Hepatocyte (in vitro differentiated cells): ENCODE data around the gene MAIP1. TPM values are rescaled to one million over a fixed set of nuclear protein-coding genes. Genes with fewer than 3 reads are reported as not detected.

Source experiments
- DNase-seq: peaks from one replicate; pipeline ENCODE4 v3.0.0-alpha.2; 2016; ENCODE audit warnings: low spot score
- H2AFZ ChIP-seq: fragments of 200-600 bp; sonication (generic); 2 replicates; pipeline ENCODE4 v1.6.0; 2016; ENCODE audit warnings: antibody characterized with exemption, mild to moderate bottlenecking
- H3K27ac ChIP-seq: fragments of 200-600 bp; sonication (generic); 2 replicates; pipeline ENCODE4 v1.5.1; 2016; ENCODE audit warnings: mild to moderate bottlenecking
- H3K27me3 ChIP-seq: fragments of 200-600 bp; sonication (generic); 2 replicates; pipeline ENCODE4 v1.6.1; 2016
- H3K36me3 ChIP-seq: fragments of 200-600 bp; sonication (generic); replicated peaks from 2 replicates; pipeline ENCODE4 v1.5.1; 2016; ENCODE audit warnings: low read depth; ENCODE audit not compliant: insufficient read depth
- H3K4me1 ChIP-seq: fragments of 200-600 bp; sonication (generic); 2 replicates; pipeline ENCODE4 v1.5.1; 2016; ENCODE audit warnings: mild to moderate bottlenecking, moderate library complexity; ENCODE audit not compliant: insufficient read depth
- H3K4me2 ChIP-seq: fragments of 200-600 bp; sonication (generic); 2 replicates; pipeline ENCODE4 v1.6.0; 2016
- H3K4me3 ChIP-seq: fragments of 200-600 bp; sonication (generic); 2 replicates; pipeline ENCODE4 v1.5.1; 2016; ENCODE audit warnings: mild to moderate bottlenecking
- H3K79me2 ChIP-seq: fragments of 200-600 bp; sonication (generic); 2 replicates; pipeline ENCODE4 v1.6.0; 2017; ENCODE audit warnings: mild to moderate bottlenecking
- H3K9me2 ChIP-seq: fragments of 200-600 bp; sonication (generic); replicated peaks from 2 replicates; pipeline ENCODE4 v1.6.0; 2017; ENCODE audit warnings: mild to moderate bottlenecking; ENCODE audit not compliant: insufficient read depth
- H3K9me3 ChIP-seq: fragments of 200-600 bp; sonication (generic); 2 replicates; pipeline ENCODE4 v1.5.1; 2016; ENCODE audit warnings: low read depth, mild to moderate bottlenecking
- H4K20me1 ChIP-seq: fragments of 200-600 bp; sonication (generic); 2 replicates; pipeline ENCODE4 v1.6.0; 2016; ENCODE audit warnings: mild to moderate bottlenecking; ENCODE audit not compliant: insufficient read depth, poor library complexity, severe bottlenecking
- CTCF ChIP-seq: fragments of 200-600 bp; sonication (generic); IDR thresholded peaks from 2 replicates; pipeline ENCODE4 v1.5.1; 2016; ENCODE audit warnings: antibody characterized with exemption, mild to moderate bottlenecking; ENCODE audit not compliant: poor library complexity
- EZH2 ChIP-seq: fragments of 200-600 bp; sonication (generic); IDR thresholded peaks from 2 replicates; pipeline ENCODE4 v1.6.1; 2016; ENCODE audit warnings: antibody characterized with exemption, mild to moderate bottlenecking, borderline replicate concordance
- EZH2phosphoT487 ChIP-seq: fragments of 200-600 bp; sonication (generic); IDR thresholded peaks from one replicate; pipeline ENCODE4 v1.6.1; 2018; ENCODE audit warnings: antibody characterized with exemption, mild to moderate bottlenecking, low read depth, moderate library complexity; ENCODE audit not compliant: unreplicated experiment, severe bottlenecking
- WGBS: methylation state at CpG from one replicate; pipeline ENCODE4 v1.1.6; 2016; ENCODE audit warnings: low lambda C conversion rate; ENCODE audit errors: missing lambda C conversion rate; 5-methylcytosine and 5-hydroxymethylcytosine counted together
- polyA plus RNA-seq: library from polyadenylated mRNA; unstranded; fragments of >200 nt; fragmentation: Nextera tagmentation; extraction: Ambion mirVana; gene quantifications from 2 replicates; pipeline ENCODE4 v1.2.1, GENCODE V29; 2016
- total RNA-seq: library from RNA; depleted of rRNA; stranded (reverse); fragments of >200 nt; gene quantifications from 2 replicates; pipeline ENCODE4 v1.2.3, GENCODE V29; 2014

MAIP1 gene
- total and polyA plus RNA-seq, 2 experiments from 2014 or later = 21.7 to 35.7 TPM

- Histone ChIP-seq H3K4me1 (peaks cover 20% of the 10 kb centered on the region), H3K9me3 (no peaks in the 10 kb centered on the region), H2AFZ (peak overlapping the region; percentile 27), H3K9me2 (no peaks in the 10 kb centered on the region), H3K27ac (peak overlapping the region; percentile 52), H4K20me1 (no peaks in the 10 kb centered on the region), H3K4me2 (peak overlapping the region; percentile 39), H3K4me3 (no peak overlapping the region), H3K36me3 (no peaks in the 10 kb centered on the region), H3K79me2 (no peaks in the 10 kb centered on the region), H3K27me3 (no peaks in the 10 kb centered on the region)
- no peak for DNase-seq
- no peak for TF ChIP-seq CTCF
- no peak for TF ChIP-seq EZH2
- TF ChIP-seq EZH2phosphoT487 = no peak
- 28% methylated on average over 2 of the region's 2 CpGs for WGBS
These were observed 32.2 kb downstream of the MAIP1 start for GRCh38 chr2:199987586-199987985.

- Histone ChIP-seq H3K9me2 (no peaks in the 10 kb centered on the region), H3K4me2 (peak overlapping the region; percentile 39), H3K9me3 (no peaks in the 10 kb centered on the region), H3K27me3 (no peaks in the 10 kb centered on the region), H3K36me3 (no peaks in the 10 kb centered on the region), H3K4me3 (no peak overlapping the region), H2AFZ (peak overlapping the region; percentile 27), H3K4me1 (peaks cover 20% of the 10 kb centered on the region), H4K20me1 (no peaks in the 10 kb centered on the region), H3K79me2 (no peaks in the 10 kb centered on the region), H3K27ac (peak overlapping the region; percentile 52)
- TF ChIP-seq CTCF = no peak
- TF ChIP-seq EZH2 = no peak
- no peak for TF ChIP-seq EZH2phosphoT487
- 43% methylated on average over 7 of the region's 7 CpGs for WGBS
- DNase-seq = no peak
These were observed 32.8 kb downstream of the MAIP1 start for GRCh38 chr2:199988151-199988550.

GRCh38 chr2:199989822-199990221, 34.4 kb downstream of the MAIP1 start:
- H3K9me2 ChIP-seq = no peaks in the 10 kb centered on the region
- peak; percentile 47 for DNase-seq
- no peak for TF ChIP-seq CTCF
- no peak for TF ChIP-seq EZH2
- no peak for TF ChIP-seq EZH2phosphoT487
- peaks cover 20% of the 10 kb centered on the region for H3K4me1 ChIP-seq
- H4K20me1 ChIP-seq = no peaks in the 10 kb centered on the region
- peak overlapping the region; percentile 20 for H3K27ac ChIP-seq
- H2AFZ ChIP-seq = no peak overlapping the region
- no peaks in the 10 kb centered on the region for H3K79me2 ChIP-seq
- peak overlapping the region; percentile 8 for H3K4me2 ChIP-seq
- H3K36me3 ChIP-seq = no peaks in the 10 kb centered on the region
- H3K4me3 ChIP-seq = no peak overlapping the region
- 63% methylated on average over 5 of the region's 5 CpGs for WGBS
- no peaks in the 10 kb centered on the region for H3K27me3 ChIP-seq
- H3K9me3 ChIP-seq = no peaks in the 10 kb centered on the region

- no peaks in the 10 kb centered on the region for H3K9me3 ChIP-seq
- no peaks in the 10 kb centered on the region for H3K79me2 ChIP-seq
- H2AFZ ChIP-seq = no peak overlapping the region
- peaks cover 20% of the 10 kb centered on the region for H3K4me1 ChIP-seq
- no peaks in the 10 kb centered on the region for H4K20me1 ChIP-seq
- no peak for TF ChIP-seq EZH2
- TF ChIP-seq EZH2phosphoT487 = no peak
- TF ChIP-seq CTCF = no peak
- no peaks in the 10 kb centered on the region for H3K36me3 ChIP-seq
- WGBS = 90% methylated on average over 2 of the region's 2 CpGs
- no peak for DNase-seq
- no peaks in the 10 kb centered on the region for H3K9me2 ChIP-seq
- H3K4me3 ChIP-seq = no peak overlapping the region
- H3K27me3 ChIP-seq = no peaks in the 10 kb centered on the region
- H3K4me2 ChIP-seq = no peak overlapping the region
- H3K27ac ChIP-seq = no peak overlapping the region
These were observed 36.3 kb downstream of the MAIP1 start for GRCh38 chr2:199991691-199992090.
